GM10847 (cell line): ENCODE data around the gene CTRB1.

Experiments
- POLR2A ChIP-seq: IDR thresholded peaks from 2 replicates; pipeline ENCODE4 v1.6.1; 2011; ENCODE audit not compliant: insufficient read length; ENCODE audit errors: extremely low read depth

CTRB1 gene

GRCh38 chr16:75197522-75198134, 21.2 kb upstream of the CTRB1 start:
- no peak for TF ChIP-seq POLR2A

- TF ChIP-seq POLR2A, result no peak
Observed at GRCh38 chr16:75198135-75198600, 20.6 kb upstream of the CTRB1 start.

GRCh38 chr16:75202069-75202590, 16.7 kb upstream of the CTRB1 start:
- no peak for TF ChIP-seq POLR2A

GRCh38 chr16:75203096-75203495, 15.7 kb upstream of the CTRB1 start:
- TF ChIP-seq POLR2A, result no peak

GRCh38 chr16:75203667-75204409, 14.9 kb upstream of the CTRB1 start:
- no peak for TF ChIP-seq POLR2A

- TF ChIP-seq POLR2A, result no peak
Observed at GRCh38 chr16:75204410-75204758, 14.4 kb upstream of the CTRB1 start.

- TF ChIP-seq POLR2A, result no peak
Observed at GRCh38 chr16:75206749-75207451, 11.9 kb upstream of the CTRB1 start, which contains the start of gene CTRB2. TSS of gene CTRB2 (minus strand) at chr16:75207161. CDS start at chr16:75207141, 20 bp downstream.

- TF ChIP-seq POLR2A, result no peak
Observed at GRCh38 chr16:75207831-75208230, 11.0 kb upstream of the CTRB1 start.

GRCh38 chr16:75208242-75208825, 10.5 kb upstream of the CTRB1 start:
- no peak for TF ChIP-seq POLR2A

GRCh38 chr16:75208861-75209505, 9.8 kb upstream of the CTRB1 start:
- no peak for TF ChIP-seq POLR2A

GRCh38 chr16:75209944-75210343, 8.8 kb upstream of the CTRB1 start:
- no peak for TF ChIP-seq POLR2A

- no peak for TF ChIP-seq POLR2A
Observed at GRCh38 chr16:75216127-75216526, 2.7 kb upstream of the CTRB1 start.

- TF ChIP-seq POLR2A, result no peak
Observed at GRCh38 chr16:75216576-75216975, 2.2 kb upstream of the CTRB1 start.

- no peak for TF ChIP-seq POLR2A
Observed at GRCh38 chr16:75217389-75217851, 1.4 kb upstream of the CTRB1 start.

- no peak for TF ChIP-seq POLR2A
Observed at GRCh38 chr16:75219088-75219487, 300 bp downstream of the CTRB1 start.
